Smooth muscle cell (in vitro differentiated cells): Measurements from ENCODE around the gene ARPIN. TPM values are rescaled to one million over a fixed set of nuclear protein-coding genes. Genes with fewer than 3 reads are reported as not detected.

Experiments
- DNase-seq: peaks from one replicate; lab custom pipeline; 2025; ENCODE audit not compliant: unreplicated experiment; lab: John Stamatoyannopoulos, UW
- H2AFZ ChIP-seq: fragments of 200-600 bp; sonication (generic); 2 replicates; pipeline ENCODE4 v1.6.0; 2016; ENCODE audit warnings: antibody characterized with exemption, low read depth, mild to moderate bottlenecking
- H3F3A ChIP-seq: fragments of 200-600 bp; sonication (generic); 2 replicates; pipeline ENCODE4 v1.6.0; 2017; ENCODE audit warnings: antibody characterized with exemption, low read depth
- H3K27ac ChIP-seq: fragments of 200-600 bp; sonication (generic); 2 replicates; pipeline ENCODE4 v1.5.1; 2016; ENCODE audit warnings: low read depth, mild to moderate bottlenecking
- H3K27me3 ChIP-seq: fragments of 200-600 bp; sonication (generic); 2 replicates; pipeline ENCODE4 v1.6.1; 2016; ENCODE audit warnings: low read depth, mild to moderate bottlenecking
- H3K36me3 ChIP-seq: fragments of 200-600 bp; sonication (generic); 2 replicates; pipeline ENCODE4 v1.5.1; 2016; ENCODE audit warnings: low read depth
- H3K4me1 ChIP-seq: fragments of 200-600 bp; sonication (generic); 2 replicates; pipeline ENCODE4 v1.5.1; 2016; ENCODE audit warnings: low read depth
- H3K4me2 ChIP-seq: fragments of 200-600 bp; sonication (generic); 2 replicates; pipeline ENCODE4 v1.6.0; 2016; ENCODE audit warnings: mild to moderate bottlenecking
- H3K4me3 ChIP-seq: fragments of 200-600 bp; sonication (generic); 2 replicates; pipeline ENCODE4 v1.5.1; 2016; ENCODE audit warnings: mild to moderate bottlenecking
- H3K79me2 ChIP-seq: fragments of 200-600 bp; sonication (generic); 2 replicates; pipeline ENCODE4 v1.6.0; 2016; ENCODE audit warnings: low read depth, mild to moderate bottlenecking
- H3K9ac ChIP-seq: fragments of 200-600 bp; sonication (generic); 2 replicates; pipeline ENCODE4 v1.6.0; 2016; ENCODE audit warnings: low read depth
- H3K9me3 ChIP-seq: fragments of 200-600 bp; sonication (generic); replicated peaks from 2 replicates; pipeline ENCODE4 v1.5.1; 2016; ENCODE audit warnings: low read depth
- H4K20me1 ChIP-seq: fragments of 200-600 bp; sonication (generic); 2 replicates; pipeline ENCODE4 v1.6.0; 2016; ENCODE audit warnings: low read depth
- CTCF ChIP-seq: fragments of 200-600 bp; sonication (generic); IDR thresholded peaks from 2 replicates; pipeline ENCODE4 v1.5.1; 2017; ENCODE audit warnings: borderline replicate concordance, mild to moderate bottlenecking, antibody characterized with exemption; ENCODE audit not compliant: insufficient read depth, poor library complexity, severe bottlenecking
- WGBS: methylation state at CpG from one replicate; pipeline ENCODE4 v1.1.7; 2016; ENCODE audit warnings: low lambda C conversion rate; 5-methylcytosine and 5-hydroxymethylcytosine counted together
- polyA plus RNA-seq: library from polyadenylated mRNA; unstranded; fragments of >200 nt; fragmentation: Nextera tagmentation; extraction: Ambion mirVana; gene quantifications from 2 replicates; pipeline ENCODE4 v1.2.1, GENCODE V29; 2016
- total RNA-seq: library from RNA; depleted of rRNA; stranded (reverse); fragments of >200 nt; gene quantifications from 2 replicates; pipeline ENCODE4 v1.2.3, GENCODE V29; 2014

ARPIN gene
- total and polyA plus RNA-seq, 2 experiments from 2014 or later, result 4.0 to 4.3 TPM

GRCh38 chr15:89883518-89883917 lies 29.2 kb downstream of the ARPIN start:
- Histone ChIP-seq H4K20me1 (peaks cover 6% of the 10 kb centered on the region), H3K4me3 (no peak overlapping the region), H3K27ac (no peak overlapping the region), H3K36me3 (no peaks in the 10 kb centered on the region), H3K9me3 (no peaks in the 10 kb centered on the region), H3K9ac (no peak overlapping the region), H3K79me2 (no peaks in the 10 kb centered on the region), H3F3A (no peaks in the 10 kb centered on the region), H3K4me2 (no peak overlapping the region), H3K4me1 (no peaks in the 10 kb centered on the region), H3K27me3 (no peaks in the 10 kb centered on the region), H2AFZ (no peak overlapping the region)
- no peak for DNase-seq
- 93% methylated on average over 1 of the region's 1 CpG for WGBS
- no peak for TF ChIP-seq CTCF

GRCh38 chr15:89880727-89881126 lies 32.0 kb downstream of the ARPIN start:
- Histone ChIP-seq H4K20me1 (peaks cover 6% of the 10 kb centered on the region), H3K79me2 (no peaks in the 10 kb centered on the region), H3K4me2 (no peak overlapping the region), H3K9ac (no peak overlapping the region), H3K4me1 (no peaks in the 10 kb centered on the region), H3K27me3 (no peaks in the 10 kb centered on the region), H3K36me3 (peaks cover 5% of the 10 kb centered on the region), H3K9me3 (no peaks in the 10 kb centered on the region), H3K27ac (no peak overlapping the region), H3K4me3 (no peak overlapping the region), H3F3A (no peaks in the 10 kb centered on the region), H2AFZ (no peak overlapping the region)
- TF ChIP-seq CTCF, result no peak
- no peak for DNase-seq
- 92% methylated on average over 1 of the region's 1 CpG for WGBS

- Histone ChIP-seq H3K36me3 (peaks cover 5% of the 10 kb centered on the region), H3K27ac (no peak overlapping the region), H3K9me3 (no peaks in the 10 kb centered on the region), H4K20me1 (peaks cover 6% of the 10 kb centered on the region), H3K4me1 (no peaks in the 10 kb centered on the region), H3K27me3 (no peaks in the 10 kb centered on the region), H3K4me2 (no peak overlapping the region), H2AFZ (no peak overlapping the region), H3K4me3 (no peak overlapping the region), H3F3A (no peaks in the 10 kb centered on the region), H3K79me2 (no peaks in the 10 kb centered on the region), H3K9ac (no peak overlapping the region)
- WGBS, result 91% methylated on average over 3 of the region's 3 CpGs
- no peak for DNase-seq
- no peak for TF ChIP-seq CTCF
Measured at GRCh38 chr15:89878323-89878722, 34.4 kb downstream of the ARPIN start.

GRCh38 chr15:89877083-89877425 lies 35.7 kb downstream of the ARPIN start:
- Histone ChIP-seq H3K27me3 (no peaks in the 10 kb centered on the region), H2AFZ (no peak overlapping the region), H4K20me1 (peaks cover 6% of the 10 kb centered on the region), H3F3A (no peaks in the 10 kb centered on the region), H3K4me3 (no peak overlapping the region), H3K4me2 (no peak overlapping the region), H3K36me3 (peaks cover 5% of the 10 kb centered on the region), H3K4me1 (no peaks in the 10 kb centered on the region), H3K27ac (no peak overlapping the region), H3K79me2 (no peaks in the 10 kb centered on the region), H3K9me3 (no peaks in the 10 kb centered on the region), H3K9ac (no peak overlapping the region)
- 96% methylated on average over 2 of the region's 2 CpGs for WGBS
- no peak for DNase-seq
- TF ChIP-seq CTCF, result no peak
